Ishikawa (cell line): ENCODE measurements around the gene EXOSC9.

Experiments
- CEBPB ChIP-seq: IDR thresholded peaks from 2 replicates; pipeline ENCODE4 v1.6.1; 2012
- CREB1 ChIP-seq: IDR thresholded peaks from 2 replicates; pipeline ENCODE4 v1.6.1; 2012; ENCODE audit warnings: low read depth
- EGR1 ChIP-seq: IDR thresholded peaks from 2 replicates; pipeline ENCODE4 v1.6.1; 2012
- EP300 ChIP-seq: IDR thresholded peaks from 2 replicates; pipeline ENCODE4 v1.6.1; 2012; ENCODE audit warnings: borderline replicate concordance
- FOXM1 ChIP-seq: IDR thresholded peaks from 2 replicates; pipeline ENCODE4 v1.6.1; 2012; ENCODE audit warnings: low read depth, borderline replicate concordance
- MAX ChIP-seq: IDR thresholded peaks from 2 replicates; pipeline ENCODE4 v1.6.1; 2012
- NFIC ChIP-seq: IDR thresholded peaks from 2 replicates; pipeline ENCODE4 v1.6.1; 2012
- RAD21 ChIP-seq: IDR thresholded peaks from 2 replicates; pipeline ENCODE4 v1.6.1; 2012; ENCODE audit warnings: low read depth
- REST ChIP-seq: IDR thresholded peaks from 2 replicates; pipeline ENCODE4 v1.6.1; 2012; ENCODE audit warnings: low read depth, mild to moderate bottlenecking
- TAF1 ChIP-seq: IDR thresholded peaks from 2 replicates; pipeline ENCODE4 v1.6.1; 2012; ENCODE audit warnings: low read depth, mild to moderate bottlenecking
- TCF12 ChIP-seq: IDR thresholded peaks from 2 replicates; pipeline ENCODE4 v1.6.1; 2012; ENCODE audit warnings: low read depth
- TEAD4 ChIP-seq: IDR thresholded peaks from 2 replicates; pipeline ENCODE4 v1.6.1; 2012
- USF1 ChIP-seq: IDR thresholded peaks from 2 replicates; pipeline ENCODE4 v1.6.1; 2012
- YY1 ChIP-seq: IDR thresholded peaks from 2 replicates; pipeline ENCODE4 v1.6.1; 2012; ENCODE audit warnings: low read depth
- ZBTB7A ChIP-seq: IDR thresholded peaks from 2 replicates; pipeline ENCODE4 v1.6.1; 2012; ENCODE audit warnings: low read depth

EXOSC9 gene

GRCh38 chr4:121842862-121843261, 41.7 kb downstream of the EXOSC9 start:
- TF ChIP-seq YY1 (no peak), EP300 (no peak), EGR1 (no peak), USF1 (no peak), CEBPB (no peak), CREB1 (no peak), TEAD4 (no peak), RAD21 (no peak), FOXM1 (no peak), TCF12 (no peak), NFIC (no peak), REST (no peak), TAF1 (no peak), ZBTB7A (no peak), MAX (no peak)

GRCh38 chr4:121846662-121847061, 45.5 kb downstream of the EXOSC9 start:
- TF ChIP-seq USF1 (no peak), EP300 (no peak), ZBTB7A (no peak), YY1 (no peak), CEBPB (no peak), TAF1 (no peak), TEAD4 (no peak), CREB1 (no peak), MAX (no peak), NFIC (no peak), FOXM1 (no peak), RAD21 (no peak), EGR1 (no peak), TCF12 (no peak), REST (no peak)

GRCh38 chr4:121851354-121851753, 50.2 kb downstream of the EXOSC9 start:
- TF ChIP-seq FOXM1 (no peak), TCF12 (no peak), TEAD4 (no peak), TAF1 (no peak), REST (no peak), YY1 (no peak), CEBPB (no peak), USF1 (no peak), CREB1 (no peak), ZBTB7A (no peak), RAD21 (no peak), EP300 (no peak)

GRCh38 chr4:121860121-121860520, 59.0 kb downstream of the EXOSC9 start:
- TF ChIP-seq EGR1 (no peak), ZBTB7A (no peak), YY1 (no peak), REST (no peak)
